ENCODE results near the gene ACSF3. TPM values are rescaled to one million over a fixed set of nuclear protein-coding genes. Genes with fewer than 3 reads are reported as not detected.

Gene ACSF3
- total and polyA plus RNA-seq, 2 experiments from 2014 or later, result 20.7 to 28.0 TPM

GRCh38 chr16:89112377-89113151, 18.9 kb downstream of the ACSF3 start:
- H3K36me3 ChIP-seq (replicated peaks; ENCODE audit: insufficient read depth, low read depth), result no peaks in the 10 kb centered on the region
- no peaks in the 10 kb centered on the region for H3K79me2 ChIP-seq
- DNase-seq (ENCODE audit: low spot score), result no peak
- H3K4me1 ChIP-seq (ENCODE audit: insufficient read depth), result no peaks in the 10 kb centered on the region
- no peak overlapping the region for H2AFZ ChIP-seq
- no peaks in the 10 kb centered on the region for H3K9me2 ChIP-seq (replicated peaks; ENCODE audit: insufficient read depth)
- no peak for TF ChIP-seq EZH2phosphoT487 (IDR thresholded peaks at IDR 0.05; ENCODE audit: low read depth, severe bottlenecking, unreplicated experiment)
- no peak for TF ChIP-seq CTCF (IDR thresholded peaks at IDR 0.05; ENCODE audit: poor library complexity)
- TF ChIP-seq EZH2 (IDR thresholded peaks at IDR 0.05; ENCODE audit: borderline replicate concordance), result no peak
- no peaks in the 10 kb centered on the region for H3K9me3 ChIP-seq (ENCODE audit: low read depth)
- WGBS (ENCODE audit: low lambda C conversion rate, missing lambda C conversion rate), result 94% methylated on average over 26 of the region's 26 CpGs
- H3K4me2 ChIP-seq, result no peak overlapping the region
- H4K20me1 ChIP-seq (ENCODE audit: insufficient read depth, poor library complexity, severe bottlenecking), result no peaks in the 10 kb centered on the region
- no peak overlapping the region for H3K4me3 ChIP-seq
- no peak overlapping the region for H3K27ac ChIP-seq
- H3K27me3 ChIP-seq, result no peaks in the 10 kb centered on the region

GRCh38 chr16:89113152-89113547, 19.5 kb downstream of the ACSF3 start:
- Histone ChIP-seq H3K9me3 (ENCODE audit: low read depth) (no peaks in the 10 kb centered on the region), H3K79me2 (no peaks in the 10 kb centered on the region), H4K20me1 (ENCODE audit: insufficient read depth, poor library complexity, severe bottlenecking) (no peaks in the 10 kb centered on the region), H3K4me1 (ENCODE audit: insufficient read depth) (no peaks in the 10 kb centered on the region), H3K27me3 (no peaks in the 10 kb centered on the region), H3K36me3 (replicated peaks; ENCODE audit: insufficient read depth, low read depth) (no peaks in the 10 kb centered on the region), H2AFZ (no peak overlapping the region), H3K4me2 (no peak overlapping the region), H3K27ac (no peak overlapping the region), H3K4me3 (no peak overlapping the region), H3K9me2 (replicated peaks; ENCODE audit: insufficient read depth) (no peaks in the 10 kb centered on the region)
- TF ChIP-seq EZH2 (IDR thresholded peaks at IDR 0.05; ENCODE audit: borderline replicate concordance) (no peak), EZH2phosphoT487 (IDR thresholded peaks at IDR 0.05; ENCODE audit: low read depth, severe bottlenecking, unreplicated experiment) (no peak), CTCF (IDR thresholded peaks at IDR 0.05; ENCODE audit: poor library complexity) (no peak)
- 93% methylated on average over 12 of the region's 12 CpGs for WGBS (ENCODE audit: low lambda C conversion rate, missing lambda C conversion rate)
- no peak for DNase-seq (ENCODE audit: low spot score)

GRCh38 chr16:89113661-89114060, 20.0 kb downstream of the ACSF3 start:
- Histone ChIP-seq H3K79me2 (no peaks in the 10 kb centered on the region), H3K27ac (no peak overlapping the region), H3K4me3 (no peak overlapping the region), H3K27me3 (no peaks in the 10 kb centered on the region), H3K9me3 (ENCODE audit: low read depth) (no peaks in the 10 kb centered on the region), H3K36me3 (replicated peaks; ENCODE audit: insufficient read depth, low read depth) (no peaks in the 10 kb centered on the region), H4K20me1 (ENCODE audit: insufficient read depth, poor library complexity, severe bottlenecking) (no peaks in the 10 kb centered on the region), H3K4me2 (no peak overlapping the region), H3K4me1 (ENCODE audit: insufficient read depth) (no peaks in the 10 kb centered on the region), H3K9me2 (replicated peaks; ENCODE audit: insufficient read depth) (no peaks in the 10 kb centered on the region), H2AFZ (no peak overlapping the region)
- no peak for DNase-seq (ENCODE audit: low spot score)
- TF ChIP-seq EZH2phosphoT487 (IDR thresholded peaks at IDR 0.05; ENCODE audit: low read depth, severe bottlenecking, unreplicated experiment) (no peak), EZH2 (IDR thresholded peaks at IDR 0.05; ENCODE audit: borderline replicate concordance) (no peak), CTCF (IDR thresholded peaks at IDR 0.05; ENCODE audit: poor library complexity) (no peak)
- 99% methylated on average over 27 of the region's 27 CpGs for WGBS (ENCODE audit: low lambda C conversion rate, missing lambda C conversion rate)

All from hepatocyte (in vitro differentiated cells).